Measurements from ENCODE around the gene PKMYT1. TPM values are rescaled to one million over a fixed set of nuclear protein-coding genes. Genes with fewer than 3 reads are reported as not detected.

PKMYT1 gene
- total and polyA plus RNA-seq, 9 of the 15 experiments (the other 6 are each of a cell fraction or from before 2014, with no cell fraction given) = 8.7 to 201 (median 37.8) TPM

- TF ChIP-seq HNRNPL (IDR thresholded peaks at IDR 0.05; ENCODE audit: low read depth, low read length) (no peak), USF1 (CRISPR knock-in tag; IDR thresholded peaks at IDR 0.05) (peak; percentile 36), MAX (CRISPR knock-in tag; IDR thresholded peaks at IDR 0.05) (peak; percentile 21; the same call in 1 of the 2 replicates), FIP1L1 (IDR thresholded peaks at IDR 0.05; ENCODE audit: low read depth, low read length, poor library complexity, severe bottlenecking) (no peak), DEAF1 (CRISPR knock-in tag; IDR thresholded peaks at IDR 0.05) (no peak), ZNF592 (IDR thresholded peaks at IDR 0.05) (0 out of 2 replicates have a peak, but pooled peaks have one; percentile 27), ARID3A (IDR thresholded peaks at IDR 0.05; ENCODE audit: borderline replicate concordance, low read depth, low read length) (no peak), MLX (CRISPR knock-in tag; conservative IDR thresholded peaks at IDR 0.05) (no peak), PATZ1 (CRISPR knock-in tag; IDR thresholded peaks at IDR 0.05; ENCODE audit: borderline replicate concordance) (no peak), PHF20 (IDR thresholded peaks at IDR 0.05; ENCODE audit: partially characterized antibody) (no peak), ZNF175 (CRISPR knock-in tag; IDR thresholded peaks at IDR 0.05; ENCODE audit: low read depth) (no peak), SP1 (CRISPR knock-in tag; IDR thresholded peaks at IDR 0.05) (peak; percentile 69; the same call in 1 of the 2 replicates), SMAD1 (IDR thresholded peaks at IDR 0.05; ENCODE audit: low read depth, low read length, partially characterized antibody) (no peak), ZNF717 (CRISPR knock-in tag; IDR thresholded peaks at IDR 0.05) (no peak)
Measured at GRCh38 chr16:3021449-3022207, 41.4 kb upstream of the PKMYT1 start (continued).
